Ascending aorta (tissue), 2 donors: ENCODE results near the gene CHIC2. TPM values are rescaled to one million over a fixed set of nuclear protein-coding genes. Genes with fewer than 3 reads are reported as not detected.
A peak's percentile ranks its signal among the peaks of the same experiment; 100 is the strongest.
"Not testable (repeated sequence)": the region's sequence is repeated elsewhere in the genome, so short reads cannot be mapped to it uniquely, and the experiment has no call there.

ENCODE experiments used
- DNase-seq, 2 donors: peaks; one replicate each; pipeline ENCODE4 v3.0.0-alpha.2; 2019; ENCODE audit warnings: low spot score in 2 of 2
- H3K27ac ChIP-seq, 2 donors: fragments of 200-600 bp; sonication (generic); one replicate each; pipeline ENCODE4 v1.5.1; 2016 to 2017; ENCODE audit warnings: mild to moderate bottlenecking in 1 of 2
- H3K27me3 ChIP-seq: fragments of 200-600 bp; sonication (generic); one replicate; pipeline ENCODE4 v1.5.1; 2017
- H3K36me3 ChIP-seq, 2 donors: fragments of 200-600 bp; sonication (generic); one replicate each; pipeline ENCODE4 v1.5.1; 2016
- H3K4me1 ChIP-seq, 2 donors: fragments of 200-600 bp; sonication (generic); one replicate each; pipeline ENCODE4 v1.5.1; 2016 to 2017; ENCODE audit warnings: mild to moderate bottlenecking in 1 of 2
- H3K4me3 ChIP-seq, 2 donors: fragments of 200-600 bp; sonication (generic); one replicate each; pipeline ENCODE4 v1.5.1; 2016 to 2017; ENCODE audit warnings: mild to moderate bottlenecking in 1 of 2
- H3K9me3 ChIP-seq, 2 donors: fragments of 200-600 bp; sonication (generic); one replicate each; pipeline ENCODE4 v1.5.1; 2016
- intact Hi-C: fragments of 100-400 bp; cut with DNase I; formaldehyde crosslinking; loops from one replicate; pipeline ENCODE4 v1.15.1; 2023
- total RNA-seq: library from RNA; depleted of rRNA; stranded (reverse); fragments of >200 nt; gene quantifications from one replicate; pipeline ENCODE4 v1.1.0, GENCODE V29; 2016
- TF ChIP-seq, protein P1 (sequence below), 3 experiments: fragments of 200-600 bp in 2 of 3; fragments of 450-650 bp in 1 of 3; sonication (generic) in 2 of 3; IDR thresholded peaks; one replicate each; pipeline ENCODE4 v1.5.1; 2016 to 2019; ENCODE audit warnings: antibody characterized with exemption in 3 of 3, mild to moderate bottlenecking in 1 of 3, moderate library complexity in 1 of 3

Gene CHIC2
- 34.1 TPM for total RNA-seq

DNA sequence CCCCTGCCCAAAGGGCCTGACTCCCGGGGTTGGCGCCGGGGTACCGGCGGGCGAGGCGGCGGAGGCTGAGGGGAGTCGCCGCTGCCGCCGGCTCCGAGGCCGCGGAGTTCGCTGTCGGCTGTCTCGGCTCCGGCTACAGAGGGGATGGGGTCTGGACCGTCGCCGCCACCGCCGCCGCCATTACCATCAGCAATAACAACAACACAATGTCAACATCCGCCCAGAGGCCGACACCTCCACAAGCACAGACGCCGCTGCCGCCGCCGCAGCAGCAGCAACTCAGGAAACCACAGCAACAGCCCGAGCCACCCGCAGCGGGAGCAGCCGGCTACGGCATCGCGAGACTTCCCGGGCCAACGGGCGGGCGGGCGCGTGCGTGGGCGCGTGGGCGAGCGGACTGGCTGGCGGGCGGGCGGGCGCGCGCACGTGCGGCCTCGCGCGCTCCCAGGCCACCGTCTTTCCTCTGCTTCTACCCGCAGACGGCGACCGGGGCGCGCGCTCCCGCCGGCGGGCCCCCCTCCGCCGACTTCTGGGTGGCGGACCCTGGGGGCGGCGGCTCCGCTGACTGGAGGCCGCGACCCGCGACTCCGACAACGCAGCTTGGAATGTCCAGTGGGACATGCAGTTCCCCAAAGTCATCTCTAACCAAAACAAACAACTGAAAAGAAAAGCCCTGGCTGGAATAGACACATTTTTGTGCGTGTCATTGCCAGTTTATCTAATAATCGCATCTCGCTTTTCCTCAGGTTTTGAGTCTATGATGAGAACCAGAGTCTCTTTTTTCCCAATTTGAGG, at the start of gene CHIC2:
Gene CHIC2 (minus strand): TSS at position 289 of the 795 bp plus-strand sequence. CDS start 305 bp downstream, outside the sequence.
- intact Hi-C loops: loop anchor here (1.0 to 10.0 kb wide), 7 partner anchors 17 to 1350 kb away; partner anchors contain the start of gene SCFD2

DNA sequence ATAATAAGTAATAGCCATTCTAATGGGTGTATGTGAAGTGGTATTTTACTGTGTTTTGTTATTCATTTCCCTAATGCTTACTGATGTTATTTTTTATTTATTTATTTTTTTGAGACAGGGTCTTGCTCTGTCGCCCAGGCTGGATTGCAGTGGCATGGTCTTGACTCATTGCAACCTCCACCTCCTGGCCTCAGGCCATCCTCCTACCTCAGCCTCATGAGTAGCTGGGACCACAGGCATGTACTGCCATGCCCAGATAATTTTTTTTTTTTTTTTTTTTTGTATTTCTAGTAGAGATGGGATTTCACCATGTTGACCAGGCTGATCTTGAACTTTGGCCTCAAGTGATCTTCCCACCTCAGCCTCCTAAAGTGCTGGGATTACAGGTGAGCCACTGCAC, 48.8 kb upstream of the CHIC2 start:
- H3K9me3 ChIP-seq, H3K4me1 ChIP-seq, DNase-seq, H3K27ac ChIP-seq, H3K4me3 ChIP-seq, H3K27me3 ChIP-seq, H3K36me3 ChIP-seq, intact Hi-C loops: not testable (repeated sequence)

More for the DNA sequence above, at the start of gene CHIC2:
- Histone ChIP-seq H3K36me3 (no peaks in the 10 kb centered on the region), H3K27me3 (no peaks in the 10 kb centered on the region), H3K27ac (peak within 1 kb of the TSS; percentile 94 to 96), H3K4me1 (peaks cover 0 to 36% of the 10 kb centered on the region in 2 donors), H3K9me3 (no peaks in the 10 kb centered on the region), H3K4me3 (peak within 1 kb of the TSS; percentile 90 to 99)
- peak; percentile 83 to 97 for DNase-seq
- TF ChIP-seq, protein P1, sequence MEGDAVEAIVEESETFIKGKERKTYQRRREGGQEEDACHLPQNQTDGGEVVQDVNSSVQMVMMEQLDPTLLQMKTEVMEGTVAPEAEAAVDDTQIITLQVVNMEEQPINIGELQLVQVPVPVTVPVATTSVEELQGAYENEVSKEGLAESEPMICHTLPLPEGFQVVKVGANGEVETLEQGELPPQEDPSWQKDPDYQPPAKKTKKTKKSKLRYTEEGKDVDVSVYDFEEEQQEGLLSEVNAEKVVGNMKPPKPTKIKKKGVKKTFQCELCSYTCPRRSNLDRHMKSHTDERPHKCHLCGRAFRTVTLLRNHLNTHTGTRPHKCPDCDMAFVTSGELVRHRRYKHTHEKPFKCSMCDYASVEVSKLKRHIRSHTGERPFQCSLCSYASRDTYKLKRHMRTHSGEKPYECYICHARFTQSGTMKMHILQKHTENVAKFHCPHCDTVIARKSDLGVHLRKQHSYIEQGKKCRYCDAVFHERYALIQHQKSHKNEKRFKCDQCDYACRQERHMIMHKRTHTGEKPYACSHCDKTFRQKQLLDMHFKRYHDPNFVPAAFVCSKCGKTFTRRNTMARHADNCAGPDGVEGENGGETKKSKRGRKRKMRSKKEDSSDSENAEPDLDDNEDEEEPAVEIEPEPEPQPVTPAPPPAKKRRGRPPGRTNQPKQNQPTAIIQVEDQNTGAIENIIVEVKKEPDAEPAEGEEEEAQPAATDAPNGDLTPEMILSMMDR (IDR thresholded peaks at IDR 0.05): no peak

DNA sequence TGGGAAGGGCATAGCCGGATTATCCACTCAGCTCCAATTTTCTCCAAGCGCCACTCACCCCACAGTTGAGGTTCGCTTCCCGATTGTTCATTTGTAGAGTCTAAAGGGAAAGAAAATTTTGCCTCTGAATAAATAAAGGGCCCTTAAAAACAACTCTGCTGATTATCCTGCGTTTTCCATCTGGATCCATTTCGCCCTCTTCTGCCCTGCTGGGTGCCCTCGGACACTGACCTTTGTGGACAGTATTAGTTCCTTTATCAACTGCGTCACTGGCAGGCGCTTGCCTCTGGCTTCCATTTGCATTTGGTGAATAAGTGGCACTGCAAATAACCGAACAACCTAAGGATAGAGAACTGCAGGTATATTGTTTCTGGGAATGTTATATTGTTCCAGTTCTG, 45.6 kb upstream of the CHIC2 start:
- intact Hi-C loops: no loop called here
- Histone ChIP-seq H3K27me3 (peaks cover 8% of the 10 kb centered on the region), H3K4me3 (peak overlapping the region in 1 of 2 donors; percentile 20), H3K9me3 (no peaks in the 10 kb centered on the region), H3K36me3 (no peaks in the 10 kb centered on the region), H3K27ac (no peak overlapping the region), H3K4me1 (peaks cover 0 to 4% of the 10 kb centered on the region in 2 donors)
- DNase-seq: no peak
- TF ChIP-seq, protein P1 (IDR thresholded peaks at IDR 0.05): no peak

GRCh38 chr4:54109241-54110018, 45.0 kb upstream of the CHIC2 start:
- Histone ChIP-seq H3K36me3 (no peaks in the 10 kb centered on the region), H3K27ac (no peak overlapping the region), H3K9me3 (no peaks in the 10 kb centered on the region), H3K4me1 (peaks cover 0 to 4% of the 10 kb centered on the region in 2 donors), H3K4me3 (peak overlapping the region; percentile 20 to 24), H3K27me3 (peaks cover 8% of the 10 kb centered on the region)
- intact Hi-C loops: no loop called here
- TF ChIP-seq, protein P1 (IDR thresholded peaks at IDR 0.05): no peak
- DNase-seq: no peak

DNA sequence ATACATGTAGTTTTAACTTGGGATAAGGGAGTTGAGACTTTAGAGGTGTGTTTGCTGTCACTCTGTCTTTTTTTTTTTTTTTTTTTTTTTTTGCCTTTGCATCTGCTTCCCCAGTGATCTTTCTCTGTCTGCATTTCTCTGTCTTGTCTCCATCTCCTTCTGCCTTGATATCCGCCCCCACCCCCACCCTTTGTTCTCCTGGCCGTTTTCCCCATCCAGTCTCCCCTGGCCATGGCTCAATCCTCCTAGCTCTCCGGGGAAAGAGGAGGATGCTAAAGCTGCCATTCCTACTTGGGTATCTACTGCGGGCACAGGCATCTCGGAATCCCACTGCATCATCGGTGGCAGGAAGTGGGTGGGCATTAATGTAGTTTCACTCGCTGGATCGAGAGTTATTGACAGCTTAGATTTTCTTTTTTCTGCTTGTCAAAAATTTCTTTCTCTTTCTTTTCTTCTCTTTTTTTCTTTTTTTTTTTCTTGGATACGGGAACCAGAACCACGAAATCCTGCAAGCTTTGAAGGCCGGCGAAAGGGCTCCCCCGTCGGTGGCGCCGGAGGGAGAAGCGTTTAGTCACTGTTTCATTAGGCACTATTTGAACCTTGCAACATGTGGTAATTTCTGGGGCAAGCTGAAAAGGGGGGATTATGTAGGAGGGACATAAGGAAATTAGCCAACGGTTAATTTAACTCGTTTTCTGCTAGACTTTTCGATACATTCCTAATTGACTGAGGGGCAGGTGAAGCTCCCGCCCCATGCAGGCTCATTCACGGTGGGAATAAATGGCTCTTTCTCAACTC, 43.7 kb upstream of the CHIC2 start:
- TF ChIP-seq, protein P1 (IDR thresholded peaks at IDR 0.05): no peak
- H3K27me3 ChIP-seq: peaks cover 8% of the 10 kb centered on the region

More for the DNA sequence above, 43.7 kb upstream of the CHIC2 start:
- no peak overlapping the region for H3K4me3 ChIP-seq
- H3K9me3 ChIP-seq: no peaks in the 10 kb centered on the region
- no peak overlapping the region for H3K27ac ChIP-seq
- H3K36me3 ChIP-seq: no peaks in the 10 kb centered on the region
- DNase-seq: no peak
- peaks cover 0 to 7% of the 10 kb centered on the region in 2 donors for H3K4me1 ChIP-seq
- intact Hi-C loops: no loop called here
